Aorta (tissue), 5 donors: ENCODE measurements around the gene ESRRG. TPM values are rescaled to one million over a fixed set of nuclear protein-coding genes. Genes with fewer than 3 reads are reported as not detected.

ENCODE experiments used
- ATAC-seq: fragments of 200-7000 bp; cut with Tn5 transposase; one replicate; pipeline ENCODE4 v1.9.1; 2022; ENCODE audit warnings: moderate library complexity; ENCODE audit not compliant: low FRiP score
- DNase-seq, 2 donors: peaks; one replicate each; pipeline ENCODE4 v3.0.0-alpha.2; 2020
- H3K27ac ChIP-seq, 2 donors: one replicate each; pipeline ENCODE4 v1.5.1; 2013; ENCODE audit warnings: low read length in 2 of 2, mild to moderate bottlenecking in 2 of 2, moderate library complexity in 2 of 2, control low read depth in 1 of 2, inconsistent platforms in 1 of 2, low read depth in 1 of 2
- H3K27me3 ChIP-seq, 2 donors: one replicate each; pipeline ENCODE4 v1.6.1; 2013; ENCODE audit warnings: control low read depth in 1 of 2, low read length in 1 of 2, mild to moderate bottlenecking in 1 of 2, moderate library complexity in 1 of 2; ENCODE audit not compliant: insufficient read depth in 2 of 2, control insufficient read depth in 1 of 2
- H3K36me3 ChIP-seq, 2 donors: one replicate each; pipeline ENCODE4 v1.6.1; 2013; ENCODE audit warnings: control low read depth in 1 of 2, low read length in 1 of 2, mild to moderate bottlenecking in 1 of 2; ENCODE audit not compliant: insufficient read depth in 2 of 2, control insufficient read depth in 1 of 2
- H3K4me1 ChIP-seq, 2 donors: one replicate each; pipeline ENCODE4 v1.6.1; 2013; ENCODE audit warnings: low read length in 2 of 2, control low read depth in 1 of 2, mild to moderate bottlenecking in 1 of 2, moderate library complexity in 1 of 2; ENCODE audit not compliant: insufficient read depth in 2 of 2, control insufficient read depth in 1 of 2
- H3K4me3 ChIP-seq, 2 donors: one replicate each; pipeline ENCODE4 v1.5.1; 2013; ENCODE audit warnings: low read length in 2 of 2, control low read depth in 1 of 2, mild to moderate bottlenecking in 1 of 2
- H3K9me3 ChIP-seq: one replicate; pipeline ENCODE4 v1.6.1; 2013; ENCODE audit warnings: mild to moderate bottlenecking, low read length; ENCODE audit not compliant: control insufficient read depth
- WGBS, 2 donors: extraction: QIAGEN DNeasy Blood & Tissue Kit; methylation state at CpG; one replicate each; pipeline ENCODE4 v1.1.7; 2013; 5-methylcytosine and 5-hydroxymethylcytosine counted together
- intact Hi-C, 2 donors: fragments of 100-400 bp; cut with DNase I; formaldehyde crosslinking; loops; one replicate each; pipeline versions ENCODE4 v1.14.2 to v1.15.0; 2022
- long read RNA-seq, 2 donors: library from polyadenylated mRNA; unstranded; transcript quantifications; one replicate each; pipeline ENCODE4 v2.0.0, GENCODE V29; 2020 to 2021
- polyA plus RNA-seq, 2 donors: library from polyadenylated mRNA; stranded (reverse); fragments of 200-250 nt; gene quantifications; one replicate each; pipeline ENCODE4 v1.2.3, GENCODE V29; 2013
- total RNA-seq, 2 donors: library from RNA; stranded (reverse); fragmentation: NEBNext Ultra II Directional; extraction: Animal tissue kit (Norgen Biotek cat#: 25700); gene quantifications; one replicate each; pipeline ENCODE4 v1.2.1, GENCODE V29; 2021
- donor health status: healthy with polysubstance abuse.
- donor health status: Bipolar disorder and iron deficiency.
- donor health status: DM: no; HTN: no; CAD: no.
- donor health status: DM: no; HTN: no; CAD: no.
- donor health status: DM: yes; HTN: yes; CAD: no.

The ESRRG gene
- total RNA-seq (under 1 TPM in 1 of 2 donors, not detected in 1; 0.21 TPM), polyA plus RNA-seq (1 to 10 TPM in 1 of 2 donors, not detected in 1; 1.3 TPM)
- long read RNA-seq, donor 1: 0 reads
- long read RNA-seq, donor 2: 0 reads

DNA sequence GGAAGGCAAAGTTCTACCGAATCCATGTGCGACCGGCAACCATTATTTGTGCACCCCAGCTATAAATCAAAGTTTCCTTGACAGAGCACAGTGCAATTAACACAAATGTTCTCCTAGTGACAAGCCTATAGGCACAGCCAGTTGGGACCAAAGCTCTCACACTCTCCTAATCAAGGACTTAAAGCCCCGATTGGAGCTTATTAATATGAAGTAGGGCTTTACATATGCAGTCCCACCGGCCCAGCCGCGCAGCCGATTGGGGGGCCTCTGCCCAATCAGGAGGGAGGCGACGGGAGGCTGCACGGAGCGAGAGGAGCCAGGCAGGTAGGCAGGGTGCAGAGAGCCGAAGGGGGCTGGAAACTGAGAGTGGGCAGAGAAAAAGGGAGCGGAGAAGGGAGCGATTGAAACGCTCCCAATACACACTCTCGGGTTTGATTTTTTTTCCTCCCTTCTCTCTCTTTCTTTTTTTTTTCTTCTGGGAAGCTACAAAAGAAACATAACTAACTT is at the start of gene ESRRG:
Gene ESRRG (minus strand): TSS at position 156 of the 507 bp plus-strand sequence. CDS start 130 bp downstream, at position 26.
- DNase-seq (peak in 1 of 2 donors; percentile 70), ATAC-seq (no peak)
- Histone ChIP-seq H3K4me1 (no peaks in the 10 kb centered on the region), H3K36me3 (no peaks in the 10 kb centered on the region), H3K27me3 (no peaks in the 10 kb centered on the region), H3K27ac (no peak within 1 kb of the TSS), H3K9me3 (no peaks in the 10 kb centered on the region), H3K4me3 (peak within 1 kb of the TSS in 1 of 2 donors; percentile 18)
- intact Hi-C loops: no loop called here
- WGBS, 2 donors: 1 to 5% methylated on average over 17 of the region's 17 CpGs

DNA sequence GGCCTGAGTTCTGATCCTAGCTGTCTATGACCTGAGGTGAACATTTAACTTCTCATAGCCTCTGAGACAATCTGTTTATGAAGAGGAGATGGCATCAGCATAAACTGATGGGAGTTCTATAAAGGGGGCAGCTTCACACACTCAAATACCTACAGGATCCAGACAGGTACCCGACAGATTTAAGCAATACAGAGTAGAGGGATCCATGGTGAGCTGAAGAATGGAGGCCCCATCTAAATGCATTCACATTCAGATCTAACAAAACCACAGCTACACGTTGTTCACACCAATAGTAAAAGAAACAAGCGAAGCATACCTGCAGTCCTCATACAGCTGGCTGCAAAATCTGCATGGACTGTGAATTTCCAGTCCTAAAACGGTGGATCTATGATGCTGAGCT is 48.7 kb upstream of the ESRRG start:
- DNase-seq (no peak), ATAC-seq (no peak)
- no peaks in the 10 kb centered on the region for H3K36me3 ChIP-seq
- H3K27me3 ChIP-seq: no peaks in the 10 kb centered on the region
- no peak overlapping the region for H3K4me3 ChIP-seq
- no peaks in the 10 kb centered on the region for H3K4me1 ChIP-seq
- WGBS, 2 donors: 40 to 59% methylated on average over 4 of the region's 4 CpGs
- no peaks in the 10 kb centered on the region for H3K9me3 ChIP-seq
- H3K27ac ChIP-seq: no peak overlapping the region
- intact Hi-C loops: no loop called here

DNA sequence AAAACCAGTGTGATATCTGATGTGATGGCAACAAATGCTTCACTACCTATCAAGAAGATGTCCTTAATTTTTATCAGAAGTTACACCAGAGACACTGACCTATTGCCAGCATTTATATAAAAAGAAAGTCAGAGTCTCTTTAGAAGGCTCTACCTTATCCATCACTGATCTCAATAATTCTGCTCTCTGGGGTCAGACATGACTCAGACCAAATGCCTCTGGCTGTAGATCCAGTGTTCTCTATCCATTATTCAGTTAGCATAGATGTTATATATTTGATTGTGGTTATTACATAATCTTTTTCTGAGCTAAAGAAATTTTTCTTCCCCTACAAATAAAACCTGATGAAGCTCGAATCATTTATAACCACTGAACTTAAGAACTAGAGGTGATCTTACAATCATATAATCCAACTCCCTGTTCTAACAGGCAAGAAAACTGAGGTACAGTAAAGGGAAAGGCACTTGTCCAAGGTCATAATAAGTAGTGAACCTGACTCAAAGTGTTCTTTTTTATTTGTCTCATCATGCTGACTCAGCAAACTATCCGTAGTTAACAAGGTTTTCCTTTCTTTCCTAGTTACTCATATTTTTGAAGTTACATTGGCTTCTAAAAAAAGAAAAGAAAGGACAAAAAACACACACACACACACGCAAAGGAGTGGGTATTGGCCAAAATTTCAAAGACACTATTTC is 43.6 kb upstream of the ESRRG start:
- Histone ChIP-seq H3K27me3 (no peaks in the 10 kb centered on the region), H3K4me1 (no peaks in the 10 kb centered on the region), H3K4me3 (no peak overlapping the region), H3K9me3 (no peaks in the 10 kb centered on the region), H3K27ac (no peak overlapping the region), H3K36me3 (no peaks in the 10 kb centered on the region)
- 31 to 32% methylated on average over 3 of the region's 3 CpGs for WGBS, 2 donors
- intact Hi-C loops: no loop called here
- DNase-seq (no peak), ATAC-seq (no peak)

DNA sequence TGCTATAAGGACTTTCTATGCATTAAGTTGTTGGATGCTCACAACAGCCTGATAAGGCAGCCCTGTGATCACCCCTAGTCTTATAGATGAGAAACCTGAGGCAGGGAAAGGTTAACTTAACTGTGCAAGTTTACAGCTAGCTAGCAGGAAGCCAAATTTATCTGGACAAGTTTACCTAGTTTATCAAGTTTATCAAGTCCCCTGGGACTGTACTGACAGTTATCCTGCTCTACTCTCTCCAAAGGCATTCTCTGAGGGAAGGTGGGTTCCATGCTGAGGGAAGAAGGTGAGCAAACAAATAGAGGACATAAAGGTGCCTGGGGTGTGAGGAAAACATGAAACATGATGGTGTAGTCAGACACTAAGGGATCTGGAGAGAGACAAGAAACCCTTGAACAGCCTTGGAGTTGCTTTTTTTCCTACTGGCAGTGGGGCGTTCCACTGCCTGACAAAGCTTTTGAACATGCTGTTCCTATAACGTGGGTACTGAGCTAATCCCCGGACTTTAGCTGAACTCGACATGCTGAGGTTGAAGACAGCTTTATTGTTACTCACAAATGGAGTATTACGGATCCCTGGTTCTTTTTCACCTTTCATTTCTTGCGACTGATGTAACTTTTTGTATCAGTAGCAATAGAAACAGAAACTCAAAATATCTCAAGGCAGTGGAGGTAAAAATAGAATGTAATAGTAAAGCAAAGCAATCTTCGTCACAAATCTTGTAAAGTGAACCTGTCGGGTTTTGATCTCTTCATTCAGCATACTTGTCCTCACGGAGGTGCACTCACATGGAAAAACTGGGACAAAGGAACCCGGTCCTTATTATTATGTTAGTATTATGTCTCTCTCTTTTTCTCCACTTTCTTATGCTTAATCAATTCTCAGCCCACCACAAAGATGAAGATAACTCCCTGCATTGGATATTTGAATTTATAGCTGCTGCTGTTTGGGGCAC is 42.4 kb upstream of the ESRRG start:
- intact Hi-C loops: no loop called here
- Histone ChIP-seq H3K9me3 (no peaks in the 10 kb centered on the region), H3K27me3 (no peaks in the 10 kb centered on the region), H3K4me1 (no peaks in the 10 kb centered on the region), H3K4me3 (no peak overlapping the region), H3K27ac (no peak overlapping the region), H3K36me3 (no peaks in the 10 kb centered on the region)
- ATAC-seq (no peak), DNase-seq (no peak)
- 44 to 56% methylated on average over 10 of the region's 10 CpGs for WGBS, 2 donors

DNA sequence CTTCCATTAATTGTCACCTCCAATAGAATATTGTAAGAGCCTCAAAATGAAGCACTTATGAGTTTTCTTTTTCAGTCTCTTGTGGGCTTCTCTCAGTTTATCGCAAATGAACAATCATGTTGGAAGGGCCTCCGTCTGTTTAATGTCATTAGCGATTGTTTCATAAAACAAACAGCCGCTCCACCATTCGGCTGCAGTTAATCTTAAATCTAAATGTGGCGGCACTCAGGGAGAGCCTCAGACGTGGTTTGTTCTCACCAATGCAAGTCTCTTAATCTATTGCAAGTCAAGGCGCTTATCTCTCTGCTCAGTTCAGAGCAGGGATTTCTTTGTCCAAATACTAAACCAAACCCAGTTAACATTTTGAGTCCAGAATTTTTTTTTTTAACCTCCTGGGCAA is 34.9 kb upstream of the ESRRG start:
- ATAC-seq (no peak), DNase-seq (no peak)
- WGBS, 2 donors: 30 to 40% methylated on average over 8 of the region's 8 CpGs
- Histone ChIP-seq H3K27ac (no peak overlapping the region), H3K4me3 (no peak overlapping the region), H3K9me3 (peaks cover 2% of the 10 kb centered on the region), H3K4me1 (no peaks in the 10 kb centered on the region), H3K36me3 (no peaks in the 10 kb centered on the region), H3K27me3 (no peaks in the 10 kb centered on the region)
- intact Hi-C loops: no loop called here

DNA sequence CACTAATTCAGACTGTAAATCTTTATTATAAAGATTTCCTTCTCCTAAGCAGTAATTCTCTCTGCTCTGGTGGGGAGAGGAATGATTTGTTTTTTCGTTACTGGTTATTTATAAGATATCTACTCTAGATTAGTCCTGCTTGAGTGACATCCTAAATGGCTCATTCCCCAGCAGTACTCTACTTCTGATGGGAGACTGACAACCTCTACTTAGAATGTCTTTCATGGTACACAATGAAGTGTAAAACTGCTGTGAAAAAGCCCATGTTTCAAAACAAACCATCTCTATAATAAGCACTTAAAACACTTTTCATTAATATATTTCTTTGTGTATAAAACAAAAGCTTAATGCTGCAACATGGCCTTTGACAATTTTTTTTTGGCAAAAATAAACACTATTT is 33.9 kb upstream of the ESRRG start:
- ATAC-seq (no peak), DNase-seq (no peak)
- 84 to 88% methylated on average over 1 of the region's 1 CpG for WGBS, 2 donors

DNA sequence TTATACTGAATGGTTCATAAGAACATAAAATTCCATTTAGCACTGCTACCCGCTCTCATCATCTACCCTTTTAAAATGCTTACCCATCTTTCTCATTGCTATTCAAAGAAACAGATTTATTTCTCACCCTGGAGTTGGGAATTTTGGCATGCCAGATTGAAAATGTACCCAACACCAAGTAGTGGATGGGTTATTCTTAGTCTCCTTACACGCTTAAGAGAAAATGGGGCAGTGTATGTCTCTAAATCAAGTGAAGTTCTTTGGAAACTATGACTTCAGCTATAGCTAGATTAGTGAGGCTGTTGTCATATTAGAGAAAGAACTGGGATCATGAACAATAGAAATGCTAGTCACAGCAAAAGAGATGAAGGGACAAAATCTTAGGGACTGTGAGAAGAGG is 27.7 kb upstream of the ESRRG start:
- DNase-seq (no peak), ATAC-seq (no peak)
- intact Hi-C loops: no loop called here
- Histone ChIP-seq H3K4me1 (no peaks in the 10 kb centered on the region), H3K4me3 (no peak overlapping the region), H3K27ac (no peak overlapping the region), H3K27me3 (no peaks in the 10 kb centered on the region), H3K9me3 (no peaks in the 10 kb centered on the region), H3K36me3 (no peaks in the 10 kb centered on the region)
- 76 to 83% methylated on average over 2 of the region's 2 CpGs for WGBS, 2 donors

More for the DNA sequence above, 33.9 kb upstream of the ESRRG start:
- H3K9me3 ChIP-seq: peaks cover 2% of the 10 kb centered on the region
- H3K4me1 ChIP-seq: no peaks in the 10 kb centered on the region
- no peaks in the 10 kb centered on the region for H3K36me3 ChIP-seq
- no peak overlapping the region for H3K4me3 ChIP-seq
- H3K27me3 ChIP-seq: no peaks in the 10 kb centered on the region
- H3K27ac ChIP-seq: no peak overlapping the region
- intact Hi-C loops: no loop called here

DNA sequence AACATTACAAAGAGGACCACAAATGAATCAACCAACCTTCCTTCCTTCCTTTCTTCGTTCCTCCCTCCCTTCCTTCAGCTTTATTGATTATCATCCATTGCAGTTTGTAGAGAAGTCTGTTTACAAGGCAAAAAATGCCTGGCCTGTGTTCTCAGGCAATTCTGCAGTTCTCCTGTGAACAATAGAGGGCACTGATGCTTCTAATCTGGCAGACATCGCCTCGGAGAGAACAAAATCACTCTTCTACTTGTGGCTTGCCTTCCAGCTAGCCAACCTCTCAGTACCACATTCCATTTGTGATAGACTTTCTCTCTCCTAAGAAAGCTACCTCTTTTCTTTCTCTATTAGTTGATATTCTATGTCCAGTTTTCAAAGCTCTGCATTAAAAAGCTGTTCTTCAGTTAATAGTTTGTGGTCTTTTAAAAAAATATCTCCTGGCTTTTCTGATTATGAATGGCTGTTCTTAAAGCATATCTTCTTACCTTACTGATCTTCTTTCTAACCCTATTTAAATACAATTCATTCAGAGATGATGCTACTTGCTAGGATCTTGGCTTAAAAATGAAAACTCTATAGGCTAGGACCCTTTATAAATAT is 26.9 kb upstream of the ESRRG start:
- Histone ChIP-seq H3K36me3 (no peaks in the 10 kb centered on the region), H3K27me3 (no peaks in the 10 kb centered on the region), H3K4me3 (no peak overlapping the region), H3K27ac (no peak overlapping the region), H3K4me1 (no peaks in the 10 kb centered on the region), H3K9me3 (no peaks in the 10 kb centered on the region)
- no peak for DNase-seq
- ATAC-seq: no peak
- 18 to 20% methylated on average over 3 of the region's 3 CpGs for WGBS, 2 donors
- intact Hi-C loops: no loop called here
